GM23338 (cell line): ENCODE measurements around the gene SENP3. TPM values are rescaled to one million over a fixed set of nuclear protein-coding genes. Genes with fewer than 3 reads are reported as not detected.

Source experiments
- ATAC-seq: fragments of 200-7000 bp; cut with Tn5 transposase; 3 replicates; pipeline ENCODE4 v1.9.1; 2020
- DNase-seq: peaks from one replicate; pipeline ENCODE4 v3.0.0-alpha.2; 2015; ENCODE audit warnings: low spot score
- H2AFZ ChIP-seq: fragments of 200-600 bp; sonication (generic); 2 replicates; pipeline ENCODE4 v1.8.0; 2016; ENCODE audit warnings: antibody characterized with exemption, mild to moderate bottlenecking, moderate library complexity
- H3F3A ChIP-seq: fragments of 200-600 bp; sonication (generic); replicated peaks from 2 replicates; pipeline ENCODE4 v1.8.0; 2017; ENCODE audit warnings: antibody characterized with exemption, mixed run types, low read depth
- H3K27ac ChIP-seq: fragments of 200-600 bp; sonication (generic); 2 replicates; pipeline ENCODE4 v1.6.1; 2016; ENCODE audit warnings: low read depth
- H3K27me3 ChIP-seq: fragments of 200-600 bp; sonication (generic); 2 replicates; pipeline ENCODE4 v1.8.0; 2016; ENCODE audit warnings: mild to moderate bottlenecking, mixed run types, moderate library complexity; ENCODE audit not compliant: insufficient read depth
- H3K36me3 ChIP-seq: fragments of 200-600 bp; sonication (generic); 2 replicates; pipeline ENCODE4 v1.8.0; 2016; ENCODE audit warnings: mild to moderate bottlenecking; ENCODE audit not compliant: insufficient read depth
- H3K4me1 ChIP-seq: fragments of 200-600 bp; sonication (generic); 2 replicates; pipeline ENCODE4 v1.8.0; 2016; ENCODE audit warnings: mild to moderate bottlenecking, moderate library complexity; ENCODE audit not compliant: insufficient read depth
- H3K4me2 ChIP-seq: fragments of 200-600 bp; sonication (generic); 2 replicates; pipeline ENCODE4 v1.7.1; 2017; ENCODE audit warnings: mixed run types
- H3K4me3 ChIP-seq: fragments of 200-600 bp; sonication (generic); 2 replicates; pipeline ENCODE4 v1.6.1; 2016; ENCODE audit warnings: mixed run types
- H3K79me2 ChIP-seq: fragments of 200-600 bp; sonication (generic); replicated peaks from 2 replicates; pipeline ENCODE4 v1.8.0; 2017; ENCODE audit warnings: mild to moderate bottlenecking; ENCODE audit not compliant: insufficient read depth
- H3K9me2 ChIP-seq: fragments of 200-600 bp; sonication (generic); 2 replicates; pipeline ENCODE4 v1.8.0; 2017; ENCODE audit not compliant: insufficient read depth
- H4K20me1 ChIP-seq: fragments of 200-600 bp; sonication (generic); replicated peaks from 2 replicates; pipeline ENCODE4 v1.8.0; 2017; ENCODE audit warnings: mild to moderate bottlenecking; ENCODE audit not compliant: insufficient read depth
- H3K27ac Mint-ChIP-seq: 2 replicates; pipeline ENCODE4 v1.8.0; 2020; ENCODE audit warnings: inconsistent platforms, mild to moderate bottlenecking, moderate library complexity, mixed read lengths
- H3K27me3 Mint-ChIP-seq: 3 replicates; pipeline ENCODE4 v1.8.0; 2022; ENCODE audit warnings: low read depth, mild to moderate bottlenecking, moderate library complexity, mixed read lengths, inconsistent platforms; ENCODE audit not compliant: insufficient read depth, poor library complexity
- H3K36me3 Mint-ChIP-seq: 3 replicates; pipeline ENCODE4 v1.8.0; 2021; ENCODE audit warnings: low read depth, mild to moderate bottlenecking, inconsistent platforms, moderate library complexity, mixed read lengths
- H3K4me1 Mint-ChIP-seq: 3 replicates; pipeline ENCODE4 v1.8.0; 2020; ENCODE audit warnings: mild to moderate bottlenecking, inconsistent platforms, mixed read lengths
- H3K4me3 Mint-ChIP-seq: 3 replicates; pipeline ENCODE4 v1.8.0; 2021; ENCODE audit warnings: moderate library complexity, mild to moderate bottlenecking, inconsistent platforms, mixed read lengths
- H3K9me3 Mint-ChIP-seq: 3 replicates; pipeline ENCODE4 v1.8.0; 2020; ENCODE audit warnings: moderate library complexity, mild to moderate bottlenecking, inconsistent platforms, mixed read lengths
- CREB1 ChIP-seq: fragments of 250-450 bp; sonication (Bioruptor Pico); IDR thresholded peaks from 2 replicates; pipeline ENCODE4 v1.5.0; 2020; ENCODE audit warnings: low read depth, mild to moderate bottlenecking, moderate library complexity
- CTCF ChIP-seq, 2 experiments: fragments of 200-600 bp in 1 of 2; sonication (generic) in 1 of 2; conservative IDR thresholded peaks; 2 replicates each; pipeline versions ENCODE4 v1.5.1 to v1.6.1; 2016 to 2017; ENCODE audit warnings: antibody characterized with exemption in 2 of 2, low read depth in 2 of 2, mild to moderate bottlenecking in 2 of 2, moderate library complexity in 1 of 2
- ETS1 ChIP-seq: IDR thresholded peaks from 2 replicates; pipeline ENCODE4 v1.6.1; 2016; ENCODE audit warnings: antibody characterized with exemption
- JUNB ChIP-seq: IDR thresholded peaks from one replicate; pipeline ENCODE4 v1.6.1; 2016; ENCODE audit warnings: antibody characterized with exemption; ENCODE audit not compliant: unreplicated experiment
- REST ChIP-seq: IDR thresholded peaks from one replicate; pipeline ENCODE4 v1.6.1; 2018; ENCODE audit warnings: antibody characterized with exemption; ENCODE audit not compliant: unreplicated experiment
- STAT1 ChIP-seq: IDR thresholded peaks from one replicate; pipeline ENCODE4 v1.6.1; 2016; ENCODE audit warnings: antibody characterized with exemption; ENCODE audit not compliant: unreplicated experiment
- ZNF114 ChIP-seq: fragments of 250-450 bp; sonication (Bioruptor Pico); IDR thresholded peaks from 2 replicates; pipeline ENCODE4 v1.5.0; 2020; ENCODE audit warnings: mild to moderate bottlenecking, moderate library complexity
- ZNF331 ChIP-seq: fragments of 250-450 bp; sonication (Bioruptor Pico); IDR thresholded peaks from 2 replicates; pipeline ENCODE4 v1.5.0; 2020; ENCODE audit warnings: low read depth, mild to moderate bottlenecking, moderate library complexity
- polyA plus RNA-seq: library from polyadenylated mRNA; unstranded; fragments of >200 nt; fragmentation: Nextera tagmentation; extraction: Ambion mirVana; gene quantifications from 2 replicates; pipeline ENCODE4 v1.2.1, GENCODE V29; 2016
- total RNA-seq: library from RNA; depleted of rRNA; stranded (reverse); fragments of >200 nt; shearing (Covaris generic); gene quantifications from 2 replicates; pipeline ENCODE4 v1.2.3, GENCODE V29; 2014

SENP3 gene
- total and polyA plus RNA-seq, 2 experiments from 2014 or later: 6.5 to 138 TPM

- Histone ChIP-seq H2AFZ (no peak overlapping the region), H3K4me1 (peaks cover 28% of the 10 kb centered on the region), H3F3A (peaks cover 35% of the 10 kb centered on the region), H3K4me2 (no peak overlapping the region), H3K27me3 (no peaks in the 10 kb centered on the region), H3K4me3 (no peak overlapping the region), H4K20me1 (no peaks in the 10 kb centered on the region), H3K9me2 (no peaks in the 10 kb centered on the region; the same call in 1 of the 2 replicates), H3K36me3 (peaks cover 6% of the 10 kb centered on the region; the same call in 1 of the 2 replicates), H3K27ac (no peak overlapping the region), H3K79me2 (peaks cover 29% of the 10 kb centered on the region)
- Mint-ChIP-seq H3K27ac (0 out of 2 replicates have a peak overlapping the region, but pooled peaks have one; percentile 67), H3K27me3 (peaks cover 32% of the 10 kb centered on the region), H3K4me3 (no peak overlapping the region; the same call in 2 of the 3 replicates), H3K4me1 (peaks cover 49% of the 10 kb centered on the region), H3K9me3 (no peaks in the 10 kb centered on the region), H3K36me3 (peaks cover 46% of the 10 kb centered on the region)
- TF ChIP-seq CTCF (conservative IDR thresholded peaks at IDR 0.05; ENCODE audit: low read depth in 2 of 2) (peak; percentile 27 to 65; a peak in 3 of 4 replicates), ZNF114 (no peak)
- DNase-seq: peak; percentile 66
- no peak for ATAC-seq
These were observed 25.1 kb downstream of the SENP3 start for GRCh38 chr17:7586673-7587419.

GRCh38 chr17:7587420-7588151 lies 25.9 kb downstream of the SENP3 start:
- Histone ChIP-seq H3K4me1 (peaks cover 24% of the 10 kb centered on the region), H3K36me3 (peaks cover 11% of the 10 kb centered on the region; the same call in 1 of the 2 replicates), H3K4me2 (peak overlapping the region; percentile 99; the same call in 1 of the 2 replicates), H3K79me2 (peaks cover 23% of the 10 kb centered on the region), H3K27me3 (no peaks in the 10 kb centered on the region), H3F3A (peaks cover 33% of the 10 kb centered on the region), H3K9me2 (no peaks in the 10 kb centered on the region; the same call in 1 of the 2 replicates), H2AFZ (no peak overlapping the region), H3K4me3 (peak overlapping the region; percentile 88; the same call in 1 of the 2 replicates), H4K20me1 (no peaks in the 10 kb centered on the region), H3K27ac (no peak overlapping the region)
- no peaks in the 10 kb centered on the region for H3K9me3 Mint-ChIP-seq
- H3K4me1 Mint-ChIP-seq: peaks cover 42% of the 10 kb centered on the region
- DNase-seq: no peak
- H3K4me3 Mint-ChIP-seq: peak overlapping the region; percentile 12; the same call in 2 of the 3 replicates
- H3K27ac Mint-ChIP-seq: 0 out of 2 replicates have a peak overlapping the region, but pooled peaks have one; percentile 67
- H3K36me3 Mint-ChIP-seq: peaks cover 47% of the 10 kb centered on the region
- peaks cover 27% of the 10 kb centered on the region for H3K27me3 Mint-ChIP-seq
- ATAC-seq: no peak
- TF ChIP-seq ETS1: no peak
- no peak for TF ChIP-seq CREB1 (CRISPR knock-in tag)
- TF ChIP-seq REST: no peak
- no peak for TF ChIP-seq STAT1
- TF ChIP-seq JUNB: no peak
- no peak for TF ChIP-seq ZNF331
- no peak for TF ChIP-seq CTCF (conservative IDR thresholded peaks at IDR 0.05; ENCODE audit: low read depth in 2 of 2)
